ENCODE data around the gene SLC7A6.
A peak's percentile ranks its signal among the peaks of the same experiment; 100 is the strongest.

SLC7A6 gene

GRCh38 chr16:68313116-68313515, 48.8 kb downstream of the SLC7A6 start:
- no peak overlapping the region for H3K27ac ChIP-seq
- no peak for TF ChIP-seq ZFX (IDR thresholded peaks at IDR 0.05; ENCODE audit: borderline replicate concordance)
- no peak for TF ChIP-seq CTCF (IDR thresholded peaks at IDR 0.05)

GRCh38 chr16:68319185-68319908, 55.0 kb downstream of the SLC7A6 start:
- no peak overlapping the region for H3K27ac ChIP-seq
- TF ChIP-seq CTCF (IDR thresholded peaks at IDR 0.05) (no peak), ZFX (IDR thresholded peaks at IDR 0.05; ENCODE audit: borderline replicate concordance) (no peak)

GRCh38 chr16:68324336-68324735, 60.0 kb downstream of the SLC7A6 start:
- TF ChIP-seq CTCF (IDR thresholded peaks at IDR 0.05) (no peak), ZFX (IDR thresholded peaks at IDR 0.05; ENCODE audit: borderline replicate concordance) (no peak)
- no peak overlapping the region for H3K27ac ChIP-seq

- TF ChIP-seq ZFX (IDR thresholded peaks at IDR 0.05; ENCODE audit: borderline replicate concordance) = no peak
- TF ChIP-seq CTCF (IDR thresholded peaks at IDR 0.05) = no peak
- H3K27ac ChIP-seq = no peak overlapping the region
Measured at GRCh38 chr16:68324780-68325357, 60.5 kb downstream of the SLC7A6 start.

- peak; percentile 87 for TF ChIP-seq CTCF (IDR thresholded peaks at IDR 0.05)
- no peak for TF ChIP-seq ZFX (IDR thresholded peaks at IDR 0.05; ENCODE audit: borderline replicate concordance)
- H3K27ac ChIP-seq = peak overlapping the region; percentile 66
Measured at GRCh38 chr16:68328151-68328859, 64.0 kb downstream of the SLC7A6 start.

- peak overlapping the region; percentile 66 for H3K27ac ChIP-seq
- no peak for TF ChIP-seq ZFX (IDR thresholded peaks at IDR 0.05; ENCODE audit: borderline replicate concordance)
- TF ChIP-seq CTCF (IDR thresholded peaks at IDR 0.05) = peak; percentile 55
Measured at GRCh38 chr16:68328860-68329390, 64.6 kb downstream of the SLC7A6 start.
